GM06990 (cell line): Measurements from ENCODE around the gene ZNF462.
"Not testable (repeated sequence)": the region's sequence is repeated elsewhere in the genome, so short reads cannot be mapped to it uniquely, and the experiment has no call there.

ENCODE experiments used
- DNase-seq: peaks from one replicate; pipeline ENCODE4 v3.0.0-alpha.2; 2011; ENCODE audit not compliant: insufficient read length; ENCODE audit errors: extremely low read depth
- H3K27me3 ChIP-seq: replicated peaks from 2 replicates; pipeline ENCODE4 v1.6.0; 2011; ENCODE audit warnings: low read length; ENCODE audit not compliant: control insufficient read depth, insufficient read depth
- H3K36me3 ChIP-seq: 2 replicates; pipeline ENCODE4 v1.5.1; 2011; ENCODE audit warnings: low read length; ENCODE audit not compliant: control insufficient read depth, insufficient read depth
- H3K4me3 ChIP-seq: replicated peaks from 2 replicates; pipeline ENCODE4 v1.5.1; 2011; ENCODE audit warnings: low read depth, mild to moderate bottlenecking, control low read depth, low read length
- TF ChIP-seq, protein P1 (sequence below): IDR thresholded peaks from 2 replicates; pipeline ENCODE4 v1.5.1; 2011; ENCODE audit warnings: low read length, control low read depth, mild to moderate bottlenecking, inconsistent platforms; ENCODE audit not compliant: insufficient read depth, poor library complexity, severe bottlenecking

ZNF462 gene

GRCh38 chr9:106893088-106893487, 30.1 kb downstream of the ZNF462 start:
- H3K27me3 ChIP-seq: no peaks in the 10 kb centered on the region

DNA sequence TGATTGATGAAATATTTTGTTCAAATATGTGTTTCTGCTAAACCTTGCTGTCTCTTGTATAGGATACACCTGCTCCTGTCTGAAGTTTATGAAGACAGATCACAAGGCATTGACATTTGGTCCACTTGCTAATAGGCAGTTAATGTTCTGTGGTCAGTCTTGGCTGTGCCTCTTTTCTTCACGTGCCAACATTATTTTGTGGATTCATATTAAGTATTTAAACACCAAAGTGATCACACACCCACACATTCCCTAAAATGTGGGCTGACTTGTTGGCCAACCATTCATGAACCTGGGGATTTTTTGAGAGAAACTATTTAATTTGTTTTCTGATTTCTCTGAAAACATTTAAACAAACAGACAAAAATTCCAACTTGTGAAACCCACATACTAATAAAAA, 33.7 kb downstream of the ZNF462 start:
- no peak for DNase-seq
- H3K27me3 ChIP-seq: no peaks in the 10 kb centered on the region
- no peak overlapping the region for H3K4me3 ChIP-seq
- TF ChIP-seq, protein P1, sequence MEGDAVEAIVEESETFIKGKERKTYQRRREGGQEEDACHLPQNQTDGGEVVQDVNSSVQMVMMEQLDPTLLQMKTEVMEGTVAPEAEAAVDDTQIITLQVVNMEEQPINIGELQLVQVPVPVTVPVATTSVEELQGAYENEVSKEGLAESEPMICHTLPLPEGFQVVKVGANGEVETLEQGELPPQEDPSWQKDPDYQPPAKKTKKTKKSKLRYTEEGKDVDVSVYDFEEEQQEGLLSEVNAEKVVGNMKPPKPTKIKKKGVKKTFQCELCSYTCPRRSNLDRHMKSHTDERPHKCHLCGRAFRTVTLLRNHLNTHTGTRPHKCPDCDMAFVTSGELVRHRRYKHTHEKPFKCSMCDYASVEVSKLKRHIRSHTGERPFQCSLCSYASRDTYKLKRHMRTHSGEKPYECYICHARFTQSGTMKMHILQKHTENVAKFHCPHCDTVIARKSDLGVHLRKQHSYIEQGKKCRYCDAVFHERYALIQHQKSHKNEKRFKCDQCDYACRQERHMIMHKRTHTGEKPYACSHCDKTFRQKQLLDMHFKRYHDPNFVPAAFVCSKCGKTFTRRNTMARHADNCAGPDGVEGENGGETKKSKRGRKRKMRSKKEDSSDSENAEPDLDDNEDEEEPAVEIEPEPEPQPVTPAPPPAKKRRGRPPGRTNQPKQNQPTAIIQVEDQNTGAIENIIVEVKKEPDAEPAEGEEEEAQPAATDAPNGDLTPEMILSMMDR: no peak
- H3K36me3 ChIP-seq: no peaks in the 10 kb centered on the region

More at GRCh38 chr9:106893088-106893487, 30.1 kb downstream of the ZNF462 start:
- TF ChIP-seq, protein P1: no peak
- Histone ChIP-seq H3K4me3 (no peak overlapping the region), H3K36me3 (no peaks in the 10 kb centered on the region)
- no peak for DNase-seq

GRCh38 chr9:106897236-106897635, 34.3 kb downstream of the ZNF462 start:
- H3K36me3 ChIP-seq: no peaks in the 10 kb centered on the region
- TF ChIP-seq, protein P1: no peak
- no peak overlapping the region for H3K4me3 ChIP-seq
- DNase-seq: no peak
- H3K27me3 ChIP-seq: no peaks in the 10 kb centered on the region

- Histone ChIP-seq H3K27me3 (no peaks in the 10 kb centered on the region), H3K36me3 (no peaks in the 10 kb centered on the region), H3K4me3 (no peak overlapping the region)
- DNase-seq: no peak
- TF ChIP-seq, protein P1: no peak
Observed at GRCh38 chr9:106897751-106898150, 34.8 kb downstream of the ZNF462 start.

GRCh38 chr9:106900523-106900922, 37.6 kb downstream of the ZNF462 start:
- H3K4me3 ChIP-seq, H3K36me3 ChIP-seq, DNase-seq, H3K27me3 ChIP-seq: not testable (repeated sequence)

- TF ChIP-seq, protein P1: no peak
- Histone ChIP-seq H3K27me3 (no peaks in the 10 kb centered on the region), H3K36me3 (no peaks in the 10 kb centered on the region), H3K4me3 (no peak overlapping the region)
- no peak for DNase-seq
Observed at GRCh38 chr9:106906129-106906528, 43.2 kb downstream of the ZNF462 start.
